ENCODE results near the gene NHLRC4.

Gene NHLRC4

DNA sequence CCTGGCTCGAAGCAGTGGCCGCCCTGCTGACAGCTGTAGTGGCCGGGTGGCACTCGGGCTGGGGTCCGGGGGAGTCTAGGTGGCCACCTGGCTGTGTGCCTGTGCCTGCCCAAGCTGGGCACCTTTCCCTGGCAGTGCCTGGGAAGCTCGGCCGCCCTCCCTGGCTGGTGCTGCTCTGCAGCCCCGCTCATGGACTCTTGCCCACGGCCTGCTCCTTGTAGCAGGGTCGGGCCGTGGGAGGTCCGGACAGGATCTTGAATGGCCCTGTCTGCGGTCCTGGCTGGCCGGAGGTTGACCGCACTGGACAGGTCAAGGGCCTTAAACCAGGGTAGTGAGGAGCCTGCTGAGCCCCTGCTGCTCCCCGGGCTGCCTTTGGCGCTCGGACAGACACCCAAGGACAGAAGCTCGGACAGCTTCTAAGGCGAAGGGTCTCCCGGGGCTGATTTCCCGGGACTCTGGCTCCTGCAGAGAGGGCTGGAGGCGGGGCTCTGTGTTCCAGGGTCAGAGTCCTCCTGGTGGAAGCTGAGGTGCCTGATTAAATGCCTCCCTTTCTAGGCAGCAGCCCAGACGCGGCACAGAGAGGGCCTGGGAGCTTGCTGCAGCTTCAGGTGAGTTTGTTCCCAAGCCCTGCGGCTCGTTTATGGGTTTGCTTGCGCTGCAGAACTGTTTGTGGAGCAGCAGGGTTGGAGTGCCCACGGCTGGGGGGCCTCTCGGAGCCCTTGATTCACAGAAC, 33.2 kb upstream of the NHLRC4 start:
- H3K36me3 ChIP-seq (ENCODE audit: control insufficient read depth in 2 of 2, insufficient read depth in 1 of 2, low read length in 2 of 2): peaks cover 0 to 48% of the 10 kb centered on the region in 2 experiments; a peak in 2 of 3 replicates
- no peak overlapping the region for H3K4me3 ChIP-seq (ENCODE audit: low read depth, low read length)
- peaks cover 8% of the 10 kb centered on the region for H3K4me1 ChIP-seq (ENCODE audit: control insufficient read depth, insufficient read depth, low read length)
- POLR2A ChIA-PET: no interaction called here
- no peak for TF ChIP-seq ZNF366 (tag by site-specific recombination; conservative IDR thresholded peaks at IDR 0.05)
- TF ChIP-seq, protein P1, sequence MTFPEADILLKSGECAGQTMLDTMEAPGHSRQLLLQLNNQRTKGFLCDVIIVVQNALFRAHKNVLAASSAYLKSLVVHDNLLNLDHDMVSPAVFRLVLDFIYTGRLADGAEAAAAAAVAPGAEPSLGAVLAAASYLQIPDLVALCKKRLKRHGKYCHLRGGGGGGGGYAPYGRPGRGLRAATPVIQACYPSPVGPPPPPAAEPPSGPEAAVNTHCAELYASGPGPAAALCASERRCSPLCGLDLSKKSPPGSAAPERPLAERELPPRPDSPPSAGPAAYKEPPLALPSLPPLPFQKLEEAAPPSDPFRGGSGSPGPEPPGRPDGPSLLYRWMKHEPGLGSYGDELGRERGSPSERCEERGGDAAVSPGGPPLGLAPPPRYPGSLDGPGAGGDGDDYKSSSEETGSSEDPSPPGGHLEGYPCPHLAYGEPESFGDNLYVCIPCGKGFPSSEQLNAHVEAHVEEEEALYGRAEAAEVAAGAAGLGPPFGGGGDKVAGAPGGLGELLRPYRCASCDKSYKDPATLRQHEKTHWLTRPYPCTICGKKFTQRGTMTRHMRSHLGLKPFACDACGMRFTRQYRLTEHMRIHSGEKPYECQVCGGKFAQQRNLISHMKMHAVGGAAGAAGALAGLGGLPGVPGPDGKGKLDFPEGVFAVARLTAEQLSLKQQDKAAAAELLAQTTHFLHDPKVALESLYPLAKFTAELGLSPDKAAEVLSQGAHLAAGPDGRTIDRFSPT (tag by site-specific recombination; IDR thresholded peaks at IDR 0.05): no peak
- TF ChIP-seq, protein P2, sequence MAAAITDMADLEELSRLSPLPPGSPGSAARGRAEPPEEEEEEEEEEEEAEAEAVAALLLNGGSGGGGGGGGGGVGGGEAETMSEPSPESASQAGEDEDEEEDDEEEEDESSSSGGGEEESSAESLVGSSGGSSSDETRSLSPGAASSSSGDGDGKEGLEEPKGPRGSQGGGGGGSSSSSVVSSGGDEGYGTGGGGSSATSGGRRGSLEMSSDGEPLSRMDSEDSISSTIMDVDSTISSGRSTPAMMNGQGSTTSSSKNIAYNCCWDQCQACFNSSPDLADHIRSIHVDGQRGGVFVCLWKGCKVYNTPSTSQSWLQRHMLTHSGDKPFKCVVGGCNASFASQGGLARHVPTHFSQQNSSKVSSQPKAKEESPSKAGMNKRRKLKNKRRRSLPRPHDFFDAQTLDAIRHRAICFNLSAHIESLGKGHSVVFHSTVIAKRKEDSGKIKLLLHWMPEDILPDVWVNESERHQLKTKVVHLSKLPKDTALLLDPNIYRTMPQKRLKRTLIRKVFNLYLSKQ (tag by site-specific recombination; IDR thresholded peaks at IDR 0.05; ENCODE audit: borderline replicate concordance): no peak
- peak; percentile 11; the same call in 1 of the 2 replicates for TF ChIP-seq ZBTB8A (tag by site-specific recombination; IDR thresholded peaks at IDR 0.05)
- TF ChIP-seq, protein P3, sequence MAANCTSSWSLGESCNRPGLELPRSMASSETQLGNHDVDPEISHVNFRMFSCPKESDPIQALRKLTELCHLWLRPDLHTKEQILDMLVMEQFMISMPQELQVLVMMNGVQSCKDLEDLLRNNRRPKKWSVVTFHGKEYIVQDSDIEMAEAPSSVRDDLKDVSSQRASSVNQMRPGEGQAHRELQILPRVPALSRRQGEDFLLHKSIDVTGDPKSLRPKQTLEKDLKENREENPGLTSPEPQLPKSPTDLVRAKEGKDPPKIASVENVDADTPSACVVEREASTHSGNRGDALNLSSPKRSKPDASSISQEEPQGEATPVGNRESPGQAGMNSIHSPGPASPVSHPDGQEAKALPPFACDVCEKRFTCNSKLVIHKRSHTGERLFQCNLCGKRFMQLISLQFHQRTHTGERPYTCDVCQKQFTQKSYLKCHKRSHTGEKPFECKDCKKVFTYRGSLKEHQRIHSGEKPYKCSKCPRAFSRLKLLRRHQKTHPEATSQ (tag by site-specific recombination; IDR thresholded peaks at IDR 0.05): no peak
- peak; percentile 76; the same call in 1 of the 2 replicates for TF ChIP-seq BCL11B (tag by site-specific recombination; IDR thresholded peaks at IDR 0.05; ENCODE audit: low read depth)
- TF ChIP-seq ZNF768 (tag by site-specific recombination; IDR thresholded peaks at IDR 0.05): no peak
- TF ChIP-seq ZNF776 (tag by site-specific recombination; IDR thresholded peaks at IDR 0.05; ENCODE audit: borderline replicate concordance): no peak
- peak; percentile 85 for TF ChIP-seq ZIC2 (tag by site-specific recombination; IDR thresholded peaks at IDR 0.05)
- TF ChIP-seq, protein P4, sequence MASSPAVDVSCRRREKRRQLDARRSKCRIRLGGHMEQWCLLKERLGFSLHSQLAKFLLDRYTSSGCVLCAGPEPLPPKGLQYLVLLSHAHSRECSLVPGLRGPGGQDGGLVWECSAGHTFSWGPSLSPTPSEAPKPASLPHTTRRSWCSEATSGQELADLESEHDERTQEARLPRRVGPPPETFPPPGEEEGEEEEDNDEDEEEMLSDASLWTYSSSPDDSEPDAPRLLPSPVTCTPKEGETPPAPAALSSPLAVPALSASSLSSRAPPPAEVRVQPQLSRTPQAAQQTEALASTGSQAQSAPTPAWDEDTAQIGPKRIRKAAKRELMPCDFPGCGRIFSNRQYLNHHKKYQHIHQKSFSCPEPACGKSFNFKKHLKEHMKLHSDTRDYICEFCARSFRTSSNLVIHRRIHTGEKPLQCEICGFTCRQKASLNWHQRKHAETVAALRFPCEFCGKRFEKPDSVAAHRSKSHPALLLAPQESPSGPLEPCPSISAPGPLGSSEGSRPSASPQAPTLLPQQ (tag by site-specific recombination; IDR thresholded peaks at IDR 0.05): no peak
- TF ChIP-seq, protein P5, sequence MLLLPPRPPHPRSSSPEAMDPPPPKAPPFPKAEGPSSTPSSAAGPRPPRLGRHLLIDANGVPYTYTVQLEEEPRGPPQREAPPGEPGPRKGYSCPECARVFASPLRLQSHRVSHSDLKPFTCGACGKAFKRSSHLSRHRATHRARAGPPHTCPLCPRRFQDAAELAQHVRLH (tag by site-specific recombination; IDR thresholded peaks at IDR 0.05): no peak
- peak; percentile 44; the same call in 1 of the 2 replicates for TF ChIP-seq GLIS1 (tag by site-specific recombination; IDR thresholded peaks at IDR 0.05)
- TF ChIP-seq, protein P6, sequence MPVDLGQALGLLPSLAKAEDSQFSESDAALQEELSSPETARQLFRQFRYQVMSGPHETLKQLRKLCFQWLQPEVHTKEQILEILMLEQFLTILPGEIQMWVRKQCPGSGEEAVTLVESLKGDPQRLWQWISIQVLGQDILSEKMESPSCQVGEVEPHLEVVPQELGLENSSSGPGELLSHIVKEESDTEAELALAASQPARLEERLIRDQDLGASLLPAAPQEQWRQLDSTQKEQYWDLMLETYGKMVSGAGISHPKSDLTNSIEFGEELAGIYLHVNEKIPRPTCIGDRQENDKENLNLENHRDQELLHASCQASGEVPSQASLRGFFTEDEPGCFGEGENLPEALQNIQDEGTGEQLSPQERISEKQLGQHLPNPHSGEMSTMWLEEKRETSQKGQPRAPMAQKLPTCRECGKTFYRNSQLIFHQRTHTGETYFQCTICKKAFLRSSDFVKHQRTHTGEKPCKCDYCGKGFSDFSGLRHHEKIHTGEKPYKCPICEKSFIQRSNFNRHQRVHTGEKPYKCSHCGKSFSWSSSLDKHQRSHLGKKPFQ (tag by site-specific recombination; IDR thresholded peaks at IDR 0.05): no peak
- no peak for TF ChIP-seq ZNF23 (tag by site-specific recombination; IDR thresholded peaks at IDR 0.05; ENCODE audit: borderline replicate concordance)
- TF ChIP-seq TCF7L2 (IDR thresholded peaks at IDR 0.05; ENCODE audit: borderline replicate concordance, low read depth, low read length): no peak
- no peak for TF ChIP-seq ZNF169 (tag by site-specific recombination; IDR thresholded peaks at IDR 0.05)
- TF ChIP-seq KLF1 (tag by site-specific recombination; IDR thresholded peaks at IDR 0.05): no peak
- H3K27ac ChIP-seq (ENCODE audit: extremely low read depth, low read depth, low read length): peak overlapping the region; percentile 37; the same call in 1 of the 2 replicates
- H3K9me3 ChIP-seq (ENCODE audit: control insufficient read depth, insufficient read depth, low read depth, low read length): no peaks in the 10 kb centered on the region
- CTCF ChIA-PET: interaction anchor here (0.6 kb wide), 1 partner anchor 1470 kb away, joined by 3 read pairs; no protein-coding TSS in a partner anchor

All from HEK293 (cell line).